Measurements from ENCODE around the gene IFI44. TPM values are rescaled to one million over a fixed set of nuclear protein-coding genes. Genes with fewer than 3 reads are reported as not detected.

IFI44 gene
- total and polyA plus RNA-seq, 2 of the 8 experiments (the other 6 are each of a cell fraction or from before 2014, with no cell fraction given): not detected

DNA sequence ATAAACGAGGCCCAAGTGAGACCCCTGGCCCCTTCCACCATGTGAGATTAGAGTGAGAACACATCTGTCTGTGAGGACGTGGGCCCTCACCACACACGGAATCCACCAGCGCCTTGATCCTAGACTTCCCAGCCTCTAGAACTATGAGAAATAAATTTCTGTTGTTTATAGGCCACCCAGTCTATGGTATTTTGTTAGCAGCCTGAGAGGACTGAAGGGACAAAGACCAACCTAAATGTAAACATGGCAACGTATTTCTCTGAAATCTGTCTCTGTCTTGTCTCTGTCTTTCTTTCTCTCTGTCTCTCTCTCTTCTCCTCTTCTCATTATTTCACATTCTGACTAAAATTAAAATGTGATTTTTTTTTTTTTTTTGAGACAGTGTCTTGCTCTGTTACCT, 45.0 kb upstream of the IFI44 start:
- no peak overlapping the region for H2BK15ac ChIP-seq (ENCODE audit: low read length)
- CTCF ChIA-PET (ENCODE audit: partially characterized antibody): interaction anchor here (1.1 to 4.7 kb wide), 2 partner anchors 328 to 474 kb away, joined by 3 to 47 read pairs; no protein-coding TSS in a partner anchor
- no peak overlapping the region for H4K91ac ChIP-seq (replicated peaks; ENCODE audit: insufficient read length, low read length)
- TF ChIP-seq, protein P1, sequence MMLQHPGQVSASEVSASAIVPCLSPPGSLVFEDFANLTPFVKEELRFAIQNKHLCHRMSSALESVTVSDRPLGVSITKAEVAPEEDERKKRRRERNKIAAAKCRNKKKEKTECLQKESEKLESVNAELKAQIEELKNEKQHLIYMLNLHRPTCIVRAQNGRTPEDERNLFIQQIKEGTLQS (IDR thresholded peaks at IDR 0.05; ENCODE audit: insufficient read depth, low read depth, low read length): no peak
- TF ChIP-seq YY1 (IDR thresholded peaks at IDR 0.05; ENCODE audit: low read depth, low read length) (no peak), CTBP2 (IDR thresholded peaks at IDR 0.05; ENCODE audit: borderline replicate concordance, insufficient read depth, insufficient read length, low read length) (no peak), SUZ12 (IDR thresholded peaks at IDR 0.05; ENCODE audit: low read length) (no peak), SIN3A (conservative IDR thresholded peaks at IDR 0.05 in 1 of 2, IDR thresholded peaks at IDR 0.05 in 1 of 2; ENCODE audit: low read depth in 1 of 2, low read length in 2 of 2) (no peak), BCL11A (IDR thresholded peaks at IDR 0.05; ENCODE audit: low read depth in 2 of 2, low read length in 2 of 2) (no peak), SAP30 (IDR thresholded peaks at IDR 0.05; ENCODE audit: insufficient read depth, insufficient replicate concordance, low read length) (no peak), RNF2 (IDR thresholded peaks at IDR 0.05; ENCODE audit: borderline replicate concordance, low read depth, low read length, missing control alignments, poor library complexity, severe bottlenecking) (no peak), CHD2 (IDR thresholded peaks at IDR 0.05; ENCODE audit: low read length) (no peak), ASH2L (IDR thresholded peaks at IDR 0.05; ENCODE audit: low read length) (no peak), EGR1 (IDR thresholded peaks at IDR 0.05; ENCODE audit: borderline replicate concordance, low read depth, low read length) (no peak)

More for the DNA sequence above, 45.0 kb upstream of the IFI44 start:
- FAIRE-seq (no peak), DNase-seq (ENCODE audit: low read depth in 1 of 2, low spot score in 2 of 2) (no peak)
- H3K14ac ChIP-seq (ENCODE audit: insufficient read length): no peak overlapping the region
- no peaks in the 10 kb centered on the region for H3K9me3 ChIP-seq (ENCODE audit: insufficient read depth in 2 of 2, low read depth in 1 of 2, low read length in 1 of 2)
- no peak overlapping the region for H4K8ac ChIP-seq (ENCODE audit: extremely low read depth, insufficient read depth, low read length)
- POLR2A ChIA-PET (ENCODE audit: partially characterized antibody): no interaction called here
- WGBS, 2 experiments (ENCODE audit: extremely low coverage in 1 of 2, insufficient coverage in 1 of 2, insufficient read length in 1 of 2, insufficient replicate concordance in 2 of 2, low coverage in 1 of 2, low lambda C conversion rate in 2 of 2, missing lambda C conversion rate in 1 of 2): 92% methylated on average over 5 of the region's 5 CpGs; no CpG with 5 or more reads in 1 of the 2 experiments
- H3K23ac ChIP-seq (ENCODE audit: insufficient read length): no peak overlapping the region
- no peak overlapping the region for H2BK120ac ChIP-seq (replicated peaks; ENCODE audit: low read depth, low read length)
- no peak overlapping the region; the same call in 1 of the 2 replicates for H2AFZ ChIP-seq (ENCODE audit: low read length)
- H3K27ac ChIP-seq (ENCODE audit: low read depth, low read length): no peak overlapping the region
- H3K79me1 ChIP-seq (ENCODE audit: low read depth, low read length): no peaks in the 10 kb centered on the region
- H2BK12ac ChIP-seq (ENCODE audit: low read depth, low read length): no peak overlapping the region
- H3K36me3 ChIP-seq (ENCODE audit: control insufficient read depth in 2 of 4, insufficient read depth in 4 of 4, low read length in 3 of 4): no peaks in the 10 kb centered on the region
- no peak overlapping the region for H3K4ac ChIP-seq (replicated peaks; ENCODE audit: insufficient read length, low read depth, low read length)
- no peaks in the 10 kb centered on the region for H3K27me3 ChIP-seq (replicated peaks in 1 of 4; ENCODE audit: control insufficient read depth in 3 of 4, extremely low read depth in 1 of 4, insufficient read depth in 3 of 4, low read length in 3 of 4)
- H2BK20ac ChIP-seq (ENCODE audit: low read length): no peak overlapping the region
- H4K5ac ChIP-seq (ENCODE audit: insufficient read length, low read depth, low read length): no peak overlapping the region
- H4K20me1 ChIP-seq (replicated peaks in 1 of 2; ENCODE audit: control insufficient read depth in 1 of 2, insufficient read depth in 2 of 2, low read length in 2 of 2): no peaks in the 10 kb centered on the region
- no peaks in the 10 kb centered on the region for H3K4me1 ChIP-seq (replicated peaks in 1 of 4; ENCODE audit: control insufficient read depth in 3 of 4, insufficient read depth in 4 of 4, low read length in 3 of 4)
- no peak overlapping the region for H2BK5ac ChIP-seq (ENCODE audit: low read depth, low read length)
- no peak overlapping the region for H3K9ac ChIP-seq (replicated peaks in 1 of 4; ENCODE audit: extremely low read depth in 1 of 4, low read depth in 3 of 4, low read length in 3 of 4)
- H3K56ac ChIP-seq (replicated peaks; ENCODE audit: insufficient read length, low read depth, low read length): no peak overlapping the region
- H3K18ac ChIP-seq (ENCODE audit: extremely low read depth, low read length): no peak overlapping the region
- no peak overlapping the region for H3K4me3 ChIP-seq (ENCODE audit: extremely low read depth in 1 of 4, insufficient read depth in 2 of 4, low read depth in 3 of 4, low read length in 4 of 4)
- no peaks in the 10 kb centered on the region for H3K23me2 ChIP-seq (ENCODE audit: low read depth, low read length)
- no peaks in the 10 kb centered on the region for H3K79me2 ChIP-seq (ENCODE audit: control insufficient read depth in 1 of 2, insufficient read depth in 2 of 2, low read length in 2 of 2)
- H3K4me2 ChIP-seq (ENCODE audit: insufficient read depth in 1 of 2, low read depth in 2 of 2, low read length in 2 of 2): no peak overlapping the region
- no peak overlapping the region for H2AK5ac ChIP-seq (ENCODE audit: low read depth, low read length)
